GM19099 (cell line): Measurements from ENCODE around the gene MTFMT.

ENCODE experiments used
- POLR2A ChIP-seq: IDR thresholded peaks from 3 replicates; pipeline ENCODE4 v1.6.1; 2011; ENCODE audit warnings: low read depth; ENCODE audit not compliant: insufficient read length; ENCODE audit errors: extremely low read depth

The MTFMT gene

GRCh38 chr15:65066001-65066634 is 36.7 kb upstream of the MTFMT start:
- TF ChIP-seq POLR2A = no peak

GRCh38 chr15:65062726-65063125 is 33.3 kb upstream of the MTFMT start:
- TF ChIP-seq POLR2A = no peak

- TF ChIP-seq POLR2A = no peak
These were observed 32.6 kb upstream of the MTFMT start for GRCh38 chr15:65062061-65062460.

GRCh38 chr15:65060641-65061397 is 31.4 kb upstream of the MTFMT start:
- TF ChIP-seq POLR2A = no peak

GRCh38 chr15:65059931-65060596 is 30.6 kb upstream of the MTFMT start:
- TF ChIP-seq POLR2A = no peak

GRCh38 chr15:65059369-65059750 is 29.9 kb upstream of the MTFMT start:
- TF ChIP-seq POLR2A = no peak

GRCh38 chr15:65058394-65059368 is 29.2 kb upstream of the MTFMT start:
- no peak for TF ChIP-seq POLR2A

GRCh38 chr15:65057549-65057940 is 28.1 kb upstream of the MTFMT start:
- no peak for TF ChIP-seq POLR2A

GRCh38 chr15:65056868-65057548 is 27.6 kb upstream of the MTFMT start:
- no peak for TF ChIP-seq POLR2A

- no peak for TF ChIP-seq POLR2A
These were observed 26.7 kb upstream of the MTFMT start for GRCh38 chr15:65056106-65056505.

- no peak for TF ChIP-seq POLR2A
These were observed 25.9 kb upstream of the MTFMT start for GRCh38 chr15:65055201-65055870.

- no peak for TF ChIP-seq POLR2A
These were observed 25.1 kb upstream of the MTFMT start for GRCh38 chr15:65054333-65055200.

- no peak for TF ChIP-seq POLR2A
These were observed 23.5 kb upstream of the MTFMT start for GRCh38 chr15:65052956-65053355.
